ENCODE results near the gene HS2ST1.
A peak's percentile ranks its signal among the peaks of the same experiment; 100 is the strongest.
"Not testable (repeated sequence)": the region's sequence is repeated elsewhere in the genome, so short reads cannot be mapped to it uniquely, and the experiment has no call there.

HS2ST1 gene

GRCh38 chr1:87023326-87023725 lies 108.9 kb downstream of the HS2ST1 start:
- no peak for DNase-seq (ENCODE audit: low spot score)

- DNase-seq (ENCODE audit: low spot score), result peak; percentile 34
Observed at GRCh38 chr1:87024936-87025540, 110.6 kb downstream of the HS2ST1 start.

- DNase-seq (ENCODE audit: low spot score), result not testable (repeated sequence)
Observed at GRCh38 chr1:87027561-87027960, 113.1 kb downstream of the HS2ST1 start.

- no peak for DNase-seq (ENCODE audit: low spot score)
Observed at GRCh38 chr1:87028576-87028975, 114.1 kb downstream of the HS2ST1 start.

- DNase-seq (ENCODE audit: low spot score), result no peak
Observed at GRCh38 chr1:87030740-87031690, 116.6 kb downstream of the HS2ST1 start.

GRCh38 chr1:87034351-87034750 lies 119.9 kb downstream of the HS2ST1 start:
- no peak for DNase-seq (ENCODE audit: low spot score)

GRCh38 chr1:87039096-87039495 lies 124.7 kb downstream of the HS2ST1 start:
- no peak for DNase-seq (ENCODE audit: low spot score)

GRCh38 chr1:87042111-87042811 lies 127.8 kb downstream of the HS2ST1 start:
- no peak for DNase-seq (ENCODE audit: low spot score)

GRCh38 chr1:87044424-87044823 lies 130.0 kb downstream of the HS2ST1 start:
- no peak for DNase-seq (ENCODE audit: low spot score)

GRCh38 chr1:87044840-87045239 lies 130.4 kb downstream of the HS2ST1 start:
- DNase-seq (ENCODE audit: low spot score), result no peak

GRCh38 chr1:87045761-87046304 lies 131.4 kb downstream of the HS2ST1 start:
- no peak for DNase-seq (ENCODE audit: low spot score)

GRCh38 chr1:87046951-87047350 lies 132.5 kb downstream of the HS2ST1 start:
- no peak for DNase-seq (ENCODE audit: low spot score)

- no peak for DNase-seq (ENCODE audit: low spot score)
Observed at GRCh38 chr1:87048237-87048636, 133.8 kb downstream of the HS2ST1 start.

- DNase-seq (ENCODE audit: low spot score), result no peak
Observed at GRCh38 chr1:87051965-87052364, 137.5 kb downstream of the HS2ST1 start.

- DNase-seq (ENCODE audit: low spot score), result no peak
Observed at GRCh38 chr1:87052400-87052799, 138.0 kb downstream of the HS2ST1 start.

- no peak for DNase-seq (ENCODE audit: low spot score)
Observed at GRCh38 chr1:87052961-87053360, 138.5 kb downstream of the HS2ST1 start.

- no peak for DNase-seq (ENCODE audit: low spot score)
Observed at GRCh38 chr1:87053446-87053845, 139.0 kb downstream of the HS2ST1 start.

GRCh38 chr1:87056974-87057373 lies 142.5 kb downstream of the HS2ST1 start:
- no peak for DNase-seq (ENCODE audit: low spot score)

- DNase-seq (ENCODE audit: low spot score), result no peak
Observed at GRCh38 chr1:87058343-87058649, 143.9 kb downstream of the HS2ST1 start.

GRCh38 chr1:87061742-87062156 lies 147.3 kb downstream of the HS2ST1 start:
- no peak for DNase-seq (ENCODE audit: low spot score)

GRCh38 chr1:87062687-87063086 lies 148.3 kb downstream of the HS2ST1 start:
- no peak for DNase-seq (ENCODE audit: low spot score)

GRCh38 chr1:87064309-87064708 lies 149.9 kb downstream of the HS2ST1 start:
- DNase-seq (ENCODE audit: low spot score), result no peak

GRCh38 chr1:87064986-87065385 lies 150.6 kb downstream of the HS2ST1 start:
- DNase-seq (ENCODE audit: low spot score), result no peak
